Mesenteric fat pad (tissue), 1 donor: Measurements from ENCODE around the gene GCDH. TPM values are rescaled to one million over a fixed set of nuclear protein-coding genes. Genes with fewer than 3 reads are reported as not detected.

Experiments used
- DNase-seq: peaks from one replicate; pipeline ENCODE4 v3.0.0-alpha.2; 2020; ENCODE audit warnings: low spot score
- microRNA-seq: library from miRNA; unstranded; fragments of <30 nt; microRNA quantifications from one replicate; pipeline ENCODE4 v1.2.0, GENCODE V29; 2020; ENCODE audit warnings: borderline number of aligned reads
- total RNA-seq: library from RNA; stranded (reverse); fragmentation: NEBNext Ultra II Directional; extraction: Animal tissue kit (Norgen Biotek cat#: 25700); gene quantifications from one replicate; pipeline ENCODE4 v1.2.1, GENCODE V29; 2021
- donor health status: DM: yes; HTN: yes; CAD: no.

The GCDH gene
- total RNA-seq, 1 donor from 2014 or later: 23.3 TPM

- DNase-seq: no peak
These were observed 48.0 kb downstream of the GCDH start for GRCh38 chr19:12938779-12939601.

GRCh38 chr19:12939975-12940423, 49.0 kb downstream of the GCDH start:
- no peak for DNase-seq

GRCh38 chr19:12940897-12941296, 49.9 kb downstream of the GCDH start:
- no peak for DNase-seq

GRCh38 chr19:12943437-12944044, 52.6 kb downstream of the GCDH start:
- no peak for DNase-seq

- no peak for DNase-seq
These were observed 53.2 kb downstream of the GCDH start for GRCh38 chr19:12944104-12944674.

GRCh38 chr19:12945479-12946091, 54.6 kb downstream of the GCDH start, which contains the start of gene RAD23A:
RAD23A (plus strand) TSS chr19:12945862; CDS start chr19:12945949, 87 bp downstream.
- DNase-seq: peak; percentile 100

- peak; percentile 93 for DNase-seq
These were observed 55.2 kb downstream of the GCDH start for GRCh38 chr19:12946092-12946721.

- DNase-seq: no peak
These were observed 56.0 kb downstream of the GCDH start for GRCh38 chr19:12946731-12947496.

GRCh38 chr19:12947702-12948611, 57.0 kb downstream of the GCDH start:
- DNase-seq: no peak

- DNase-seq: no peak
These were observed 57.8 kb downstream of the GCDH start for GRCh38 chr19:12948612-12949362.

Small RNA genes within 50 kb of the gene (microRNA-seq; reads per million reads assigned to microRNA genes)
- not detected for gene MIR5695
- gene MIR6515: not detected
- not detected for gene MIR6794

Other genes with a start within 250 kb of the GCDH start
- gene MAN2B1, start 224.4 kb upstream of the GCDH start, total RNA-seq: 106 TPM
- gene WDR83, start 224.4 kb upstream of the GCDH start, total RNA-seq: 7.2 TPM
- 46.3 TPM for gene DHPS, start 209.3 kb upstream of the GCDH start, total RNA-seq
- not detected for gene GNG14, start 203.2 kb upstream of the GCDH start, total RNA-seq
- gene FBXW9, start 194.5 kb upstream of the GCDH start, total RNA-seq: 4.4 TPM
- 79.4 TPM for gene TNPO2, start 167.2 kb upstream of the GCDH start, total RNA-seq
- gene TRIR, start 156.5 kb upstream of the GCDH start, total RNA-seq: 139 TPM
- gene GET3, start 153.7 kb upstream of the GCDH start, total RNA-seq: 57.6 TPM
- gene BEST2, start 139.4 kb upstream of the GCDH start, total RNA-seq: not detected
- gene HOOK2, start 115.6 kb upstream of the GCDH start, total RNA-seq: 57.7 TPM
- gene JUNB, start 99.7 kb upstream of the GCDH start, total RNA-seq: 800 TPM
- gene PRDX2, start 89.4 kb upstream of the GCDH start, total RNA-seq: 238 TPM
- 2.1 TPM for gene THSD8, start 89.1 kb upstream of the GCDH start, total RNA-seq
- gene RNASEH2A, start 84.6 kb upstream of the GCDH start, total RNA-seq: 2.7 TPM
- not detected for gene RTBDN, start 56.6 kb upstream of the GCDH start, total RNA-seq
- gene MAST1, start 52.6 kb upstream of the GCDH start, total RNA-seq: 0.90 TPM
- 28.9 TPM for gene DNASE2, start 9.7 kb upstream of the GCDH start, total RNA-seq
- gene KLF1, start 4.0 kb upstream of the GCDH start, total RNA-seq: not detected
- gene SYCE2, start 28.1 kb downstream of the GCDH start, total RNA-seq: not detected
- gene FARSA, start 42.6 kb downstream of the GCDH start, total RNA-seq: 51.6 TPM
- gene CALR, start 47.4 kb downstream of the GCDH start, total RNA-seq: 877 TPM
- 143 TPM for gene RAD23A, start 54.7 kb downstream of the GCDH start, total RNA-seq
- gene GADD45GIP1, start 66.1 kb downstream of the GCDH start, total RNA-seq: 19.8 TPM
- gene DAND5, start 78.4 kb downstream of the GCDH start, total RNA-seq: not detected
- 166 TPM for gene NFIX, start 104.3 kb downstream of the GCDH start, total RNA-seq
- gene LYL1, start 211.7 kb downstream of the GCDH start, total RNA-seq: 11.5 TPM
- gene TRMT1, start 225.6 kb downstream of the GCDH start, total RNA-seq: 33.2 TPM
- gene NACC1, start 227.1 kb downstream of the GCDH start, total RNA-seq: 45.2 TPM